ENCODE results near the gene NMNAT2. TPM values are rescaled to one million over a fixed set of nuclear protein-coding genes. Genes with fewer than 3 reads are reported as not detected.

NMNAT2 gene
- total RNA-seq, 1 donor from 2014 or later = 0.99 TPM

- DNase-seq (ENCODE audit: low spot score) = no peak
Measured at GRCh38 chr1:183214021-183214970, 203.9 kb downstream of the NMNAT2 start.

- no peak for DNase-seq (ENCODE audit: low spot score)
Measured at GRCh38 chr1:183212870-183213269, 205.3 kb downstream of the NMNAT2 start.

- no peak for DNase-seq (ENCODE audit: low spot score)
Measured at GRCh38 chr1:183210681-183211080, 207.5 kb downstream of the NMNAT2 start.

DNA sequence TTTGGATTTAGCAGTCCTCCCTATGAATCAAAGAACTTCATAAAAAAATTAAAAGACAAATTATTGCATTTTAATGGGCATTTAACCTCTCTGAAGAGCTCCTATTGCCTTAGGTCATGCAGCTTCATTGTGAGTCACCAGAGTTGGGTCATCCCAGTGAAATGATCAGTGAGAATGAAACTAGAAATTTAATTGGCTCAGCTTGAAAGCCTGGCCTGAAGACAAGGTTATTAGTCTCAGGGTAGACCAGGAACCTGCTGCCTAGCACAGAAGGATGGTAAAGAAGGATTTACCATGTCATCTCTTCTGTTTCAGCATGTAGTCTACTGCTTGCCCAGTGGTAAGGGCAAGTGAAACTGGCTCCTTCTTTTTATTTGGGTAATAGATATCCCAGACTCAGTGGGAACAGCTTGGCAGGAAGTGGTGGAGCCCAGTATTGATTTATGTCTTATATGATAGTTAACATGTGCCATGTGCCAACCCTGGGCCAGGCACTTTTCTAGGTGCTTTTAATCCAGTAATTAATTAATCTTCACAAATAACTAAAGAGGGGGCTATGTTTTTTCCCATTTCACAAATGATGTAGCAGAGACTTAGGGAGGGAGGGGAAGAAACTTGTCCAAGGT, 208.5 kb downstream of the NMNAT2 start:
- no peak for DNase-seq (ENCODE audit: low spot score)

- DNase-seq (ENCODE audit: low spot score) = no peak
Measured at GRCh38 chr1:183206538-183207122, 211.6 kb downstream of the NMNAT2 start.

DNA sequence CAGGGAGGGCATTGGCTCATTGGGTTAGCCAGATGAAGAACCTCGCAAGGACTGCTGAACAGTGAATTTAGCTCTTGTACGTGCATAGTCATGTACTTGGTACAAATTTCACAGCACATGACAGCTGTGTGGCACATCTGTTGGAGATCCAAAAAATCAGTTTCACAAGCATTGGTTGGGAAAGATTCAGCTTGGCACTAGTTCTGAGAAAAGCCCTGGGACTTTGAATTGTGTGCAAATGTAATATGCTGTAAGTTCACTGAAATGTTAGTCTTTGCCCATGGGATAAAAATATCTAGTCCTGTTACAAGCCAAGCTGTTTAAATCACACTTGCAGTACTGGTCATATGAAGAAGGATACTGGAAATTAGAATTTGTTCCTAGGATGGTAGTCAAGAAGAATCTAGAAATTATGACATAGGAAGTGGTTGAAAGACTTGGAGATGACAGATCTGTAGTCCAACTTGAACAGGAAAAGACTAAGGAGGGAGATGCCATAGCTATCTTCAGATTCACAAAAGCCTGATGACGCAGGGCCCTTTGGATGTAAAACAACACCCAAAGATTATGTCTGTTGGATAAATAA, 212.9 kb downstream of the NMNAT2 start:
- no peak for DNase-seq (ENCODE audit: low spot score)

GRCh38 chr1:183203094-183203493, 215.1 kb downstream of the NMNAT2 start:
- no peak for DNase-seq (ENCODE audit: low spot score)

DNA sequence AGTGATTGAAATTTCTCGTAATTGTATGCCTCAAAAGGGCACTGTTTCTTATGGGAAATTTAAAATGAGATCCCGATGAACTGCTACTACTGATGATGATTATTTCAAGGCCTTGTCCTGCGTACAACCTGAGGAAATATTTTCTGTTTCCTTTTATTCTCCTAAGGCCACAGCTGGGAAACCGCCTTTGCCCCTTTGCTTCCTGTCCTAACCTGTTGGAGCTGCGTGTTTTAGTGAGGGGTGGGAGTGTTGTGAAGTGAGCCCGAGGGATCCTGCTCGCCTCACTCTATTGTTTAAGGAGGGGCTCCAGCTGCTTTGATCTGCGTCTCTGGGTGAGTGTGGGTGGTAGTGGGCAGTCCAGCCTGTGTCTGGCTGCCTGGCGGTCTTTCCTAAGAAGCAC, 217.7 kb downstream of the NMNAT2 start:
- no peak for DNase-seq (ENCODE audit: low spot score)

- DNase-seq (ENCODE audit: low spot score) = no peak
Measured at GRCh38 chr1:183199304-183199703, 218.9 kb downstream of the NMNAT2 start.

- DNase-seq (ENCODE audit: low spot score) = no peak
Measured at GRCh38 chr1:183198463-183198862, 219.7 kb downstream of the NMNAT2 start.

Other genes starting within 250 kb of the NMNAT2 start
- gene LAMC2, start 232.1 kb downstream of the NMNAT2 start, total RNA-seq = 14.5 TPM
- 83.7 TPM for gene SMG7, start 54.1 kb upstream of the NMNAT2 start, total RNA-seq
- 3.8 TPM for gene NCF2, start 172.1 kb upstream of the NMNAT2 start, total RNA-seq
- gene ARPC5, start 217.4 kb upstream of the NMNAT2 start, total RNA-seq = 77.7 TPM
- gene APOBEC4, start 234.9 kb upstream of the NMNAT2 start, total RNA-seq = not detected